Endothelial cell of umbilical vein (primary cell): ENCODE data around the gene OLFM1.

Experiments used
- EZH2 ChIP-seq: IDR thresholded peaks from 2 replicates; pipeline ENCODE4 v1.6.1; 2012; ENCODE audit warnings: borderline replicate concordance, low read depth, mild to moderate bottlenecking, moderate library complexity, low read length, inconsistent platforms; ENCODE audit not compliant: severe bottlenecking
- POLR2A ChIP-seq: IDR thresholded peaks from 2 replicates; pipeline ENCODE4 v1.6.1; 2012; ENCODE audit warnings: low read depth, mild to moderate bottlenecking, control low read depth, low read length
- TF ChIP-seq, protein P1 (sequence below), 2 donors: IDR thresholded peaks; 1 replicate in 1 of 2; 2 replicates in 1 of 2; pipeline ENCODE4 v1.5.1; 2011; ENCODE audit warnings: low read length in 2 of 2, mild to moderate bottlenecking in 2 of 2, moderate library complexity in 2 of 2, control low read depth in 1 of 2, inconsistent platforms in 1 of 2, low read depth in 1 of 2; ENCODE audit not compliant: insufficient read depth in 1 of 2; ENCODE audit errors: extremely low read depth in 1 of 2

DNA sequence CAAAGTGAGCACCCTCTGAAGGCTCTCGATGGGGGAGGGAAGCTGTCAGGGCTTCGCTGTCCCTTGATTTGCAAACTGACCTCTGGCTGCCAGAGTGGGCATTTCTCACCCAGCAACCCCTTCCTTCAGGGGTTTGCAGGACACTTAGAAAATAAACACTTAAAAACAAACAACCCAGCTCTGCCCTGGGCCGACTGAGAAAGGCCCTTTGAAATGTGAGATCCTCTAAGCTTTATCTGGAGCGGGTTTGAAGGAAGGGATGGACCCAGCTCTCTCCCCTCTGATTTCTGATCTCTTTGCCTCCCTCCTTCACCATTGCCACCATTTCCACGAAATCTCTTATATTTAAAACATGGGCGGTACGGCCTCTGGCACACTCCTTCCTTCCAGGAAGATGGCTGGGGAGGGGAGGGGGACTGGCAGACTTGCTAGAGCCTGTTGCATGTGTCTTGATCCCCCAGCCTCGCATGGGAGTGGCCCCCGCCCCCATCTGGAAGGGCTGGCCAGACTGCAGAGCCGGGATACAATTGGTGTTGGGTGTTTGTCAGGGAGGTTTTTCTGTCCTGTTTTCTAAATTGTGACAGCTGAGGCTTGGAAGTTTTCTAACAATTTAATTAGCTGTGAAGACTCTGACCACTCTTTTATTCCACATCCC lies 20.2 kb downstream of the OLFM1 start:
- no peak for TF ChIP-seq EZH2
- TF ChIP-seq, protein P1, sequence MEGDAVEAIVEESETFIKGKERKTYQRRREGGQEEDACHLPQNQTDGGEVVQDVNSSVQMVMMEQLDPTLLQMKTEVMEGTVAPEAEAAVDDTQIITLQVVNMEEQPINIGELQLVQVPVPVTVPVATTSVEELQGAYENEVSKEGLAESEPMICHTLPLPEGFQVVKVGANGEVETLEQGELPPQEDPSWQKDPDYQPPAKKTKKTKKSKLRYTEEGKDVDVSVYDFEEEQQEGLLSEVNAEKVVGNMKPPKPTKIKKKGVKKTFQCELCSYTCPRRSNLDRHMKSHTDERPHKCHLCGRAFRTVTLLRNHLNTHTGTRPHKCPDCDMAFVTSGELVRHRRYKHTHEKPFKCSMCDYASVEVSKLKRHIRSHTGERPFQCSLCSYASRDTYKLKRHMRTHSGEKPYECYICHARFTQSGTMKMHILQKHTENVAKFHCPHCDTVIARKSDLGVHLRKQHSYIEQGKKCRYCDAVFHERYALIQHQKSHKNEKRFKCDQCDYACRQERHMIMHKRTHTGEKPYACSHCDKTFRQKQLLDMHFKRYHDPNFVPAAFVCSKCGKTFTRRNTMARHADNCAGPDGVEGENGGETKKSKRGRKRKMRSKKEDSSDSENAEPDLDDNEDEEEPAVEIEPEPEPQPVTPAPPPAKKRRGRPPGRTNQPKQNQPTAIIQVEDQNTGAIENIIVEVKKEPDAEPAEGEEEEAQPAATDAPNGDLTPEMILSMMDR (IDR thresholded peaks at IDR 0.05; ENCODE audit: extremely low read depth in 1 of 2, insufficient read depth in 1 of 2, low read depth in 1 of 2, low read length in 2 of 2) = no peak
- no peak for TF ChIP-seq POLR2A
